Neural progenitor cell (in vitro differentiated cells): ENCODE data around the gene AMZ2.
"Not testable (repeated sequence)": the region's sequence is repeated elsewhere in the genome, so short reads cannot be mapped to it uniquely, and the experiment has no call there.

Source experiments
- CTCF ChIP-seq: fragments of 200-600 bp; sonication (generic); IDR thresholded peaks from 2 replicates; pipeline ENCODE4 v1.5.1; 2017; ENCODE audit warnings: antibody characterized with exemption, mild to moderate bottlenecking
- EZH2phosphoT487 ChIP-seq: fragments of 200-600 bp; sonication (generic); IDR thresholded peaks from 2 replicates; pipeline ENCODE4 v1.6.1; 2017; ENCODE audit warnings: antibody characterized with exemption

- TF ChIP-seq CTCF, EZH2phosphoT487: not testable (repeated sequence)
Measured at GRCh38 chr17:68256701-68257100, 8.9 kb downstream of the AMZ2 start.
